K562 (cell line): ENCODE results near the gene RSPH9. TPM values are rescaled to one million over a fixed set of nuclear protein-coding genes. Genes with fewer than 3 reads are reported as not detected.

Source experiments
- ATAC-seq: fragments of 200-7000 bp; cut with Tn5 transposase; 3 replicates; pipeline ENCODE4 v1.9.1; 2020; ENCODE audit warnings: moderate library complexity
- BruUV-seq: library from RNA; stranded (reverse); fragments of 400-500 nt; replicated peaks from 2 replicates; lab custom pipeline; 2021; lab: Mats Ljungman, UMichigan
- CTCF ChIA-PET: fragments of 300-600 bp; formaldehyde crosslinking; extraction: SDS; loops from one replicate; lab custom pipeline; 2021; ENCODE audit warnings: low intra/inter-chr PET ratio; lab: Yijun Ruan, JAX
- POLR2A ChIA-PET: fragments of 300-600, 350-650 bp; sonication (Branson Sonifier 250); formaldehyde crosslinking; extraction: SDS; loops from one replicate; lab custom pipeline; 2021; ENCODE audit warnings: antibody characterized with exemption, inconsistent platforms; lab: Yijun Ruan, JAX
- DNase-seq, 4 experiments: peaks; one replicate each; pipeline versions ENCODE4 v3.0.0 to v3.0.0-alpha.2; 2011 to 2018; ENCODE audit warnings: low spot score in 3 of 4, mixed read lengths in 3 of 4; ENCODE audit errors: extremely low read depth in 1 of 4
- FAIRE-seq: peaks from 2 replicates; lab custom pipeline; 2011; peaks lifted over from hg19 to GRCh38; lab: Jason Lieb, UNC
- H2AFZ ChIP-seq: 2 replicates; pipeline ENCODE4 v1.6.0; 2011; ENCODE audit warnings: low read depth, low read length, control low read depth, inconsistent platforms
- H3K27ac ChIP-seq: fragments of 200-600 bp; 3 replicates; pipeline ENCODE4 v1.8.0; 2011; ENCODE audit warnings: low read depth, mild to moderate bottlenecking, control low read depth, inconsistent platforms, low read length, moderate library complexity, mixed read lengths; ENCODE audit errors: extremely low read depth
- H3K27me3 ChIP-seq, 2 experiments: fragments of 300-600 bp in 1 of 2; 2 replicates in 1 of 2; 3 replicates in 1 of 2; pipeline versions ENCODE4 v1.6.0 to v1.8.0; 2011; ENCODE audit warnings: inconsistent platforms in 2 of 2, low read length in 2 of 2, mild to moderate bottlenecking in 1 of 2, mixed read lengths in 1 of 2, moderate library complexity in 1 of 2; ENCODE audit not compliant: control insufficient read depth in 2 of 2, insufficient read depth in 2 of 2
- H3K36me3 ChIP-seq: fragments of 300-600 bp; 3 replicates; pipeline ENCODE4 v1.8.0; 2011; ENCODE audit warnings: mild to moderate bottlenecking, low read length, inconsistent platforms; ENCODE audit not compliant: control insufficient read depth, insufficient read depth
- H3K4me1 ChIP-seq, 2 experiments: fragments of 200-600 bp in 1 of 2; replicated peaks in 1 of 2; 2 replicates in 1 of 2; 3 replicates in 1 of 2; pipeline versions ENCODE4 v1.5.1 to v1.8.0; 2011; ENCODE audit warnings: inconsistent platforms in 2 of 2, low read length in 2 of 2, mild to moderate bottlenecking in 1 of 2, mixed read lengths in 1 of 2, moderate library complexity in 1 of 2; ENCODE audit not compliant: control insufficient read depth in 2 of 2, insufficient read depth in 2 of 2
- H3K4me2 ChIP-seq: 2 replicates; pipeline ENCODE4 v1.6.1; 2011; ENCODE audit warnings: low read length, control low read depth, inconsistent platforms, mixed read lengths; ENCODE audit not compliant: insufficient read depth
- H3K4me3 ChIP-seq: fragments of 200-600 bp; sonication (generic), shearing (Covaris generic); 2 replicates; pipeline ENCODE4 v1.5.1; 2016; ENCODE audit warnings: control low read depth, inconsistent platforms
- H3K79me2 ChIP-seq: fragments of 200-600 bp; 3 replicates; pipeline ENCODE4 v1.8.0; 2011; ENCODE audit warnings: low read length, inconsistent platforms; ENCODE audit not compliant: control insufficient read depth, insufficient read depth
- H3K9ac ChIP-seq, 2 experiments: 2 replicates each; pipeline versions ENCODE4 v1.6.0 to v1.6.1; 2011; ENCODE audit warnings: low read depth in 2 of 2, low read length in 2 of 2, control low read depth in 1 of 2, inconsistent platforms in 1 of 2, mild to moderate bottlenecking in 1 of 2, mixed read lengths in 1 of 2; ENCODE audit not compliant: insufficient read depth in 1 of 2
- H3K9me1 ChIP-seq: one replicate; pipeline ENCODE4 v1.6.0; 2011; ENCODE audit warnings: inconsistent platforms, mild to moderate bottlenecking, low read length, moderate library complexity; ENCODE audit not compliant: control insufficient read depth, insufficient read depth
- H3K9me3 ChIP-seq: replicated peaks from 2 replicates; pipeline ENCODE4 v1.5.1; 2011; ENCODE audit warnings: low read depth, low read length, inconsistent platforms; ENCODE audit not compliant: control insufficient read depth, insufficient read depth
- H4K20me1 ChIP-seq: replicated peaks from 2 replicates; pipeline ENCODE4 v1.6.1; 2011; ENCODE audit warnings: low read length, inconsistent platforms, mixed read lengths; ENCODE audit not compliant: control insufficient read depth, insufficient read depth
- AFF4 ChIP-seq: sonication (generic); formaldehyde crosslinking; IDR thresholded peaks from 2 replicates; pipeline ENCODE4 v1.8.0; 2023; ENCODE audit warnings: mild to moderate bottlenecking, missing genetic modification reagents
- BRF1 ChIP-seq: IDR thresholded peaks from 3 replicates; pipeline ENCODE4 v1.6.1; 2011; ENCODE audit warnings: borderline replicate concordance, mild to moderate bottlenecking; ENCODE audit not compliant: insufficient read length; ENCODE audit errors: extremely low read depth
- CBFA2T2 ChIP-seq: fragments of 450-650 bp; conservative IDR thresholded peaks from 2 replicates; pipeline ENCODE4 v1.6.1; 2017; ENCODE audit warnings: mild to moderate bottlenecking
- CGGBP1 ChIP-seq: fragments of 250-450 bp; sonication (Bioruptor Pico); IDR thresholded peaks from 2 replicates; pipeline ENCODE4 v1.9.0; 2021; ENCODE audit warnings: mild to moderate bottlenecking
- EHMT2 ChIP-seq: fragments of 450-650 bp; IDR thresholded peaks from 2 replicates; pipeline ENCODE4 v1.6.1; 2018; ENCODE audit warnings: antibody characterized with exemption
- FOSL1 ChIP-seq: fragments of 200-800 bp; sonication (Bioruptor generic); conservative IDR thresholded peaks from 2 replicates; pipeline ENCODE4 v1.6.1; 2016; ENCODE audit warnings: missing genetic modification characterization, missing compliant biosample characterization
- MAFF ChIP-seq: IDR thresholded peaks from 2 replicates; pipeline ENCODE4 v1.6.1; 2012; ENCODE audit warnings: low read length, improper control_type of control experiment
- NELFE ChIP-seq: IDR thresholded peaks from 2 replicates; pipeline ENCODE4 v1.6.1; 2011; ENCODE audit warnings: mild to moderate bottlenecking; ENCODE audit not compliant: insufficient read depth, insufficient read length
- NFIC ChIP-seq: fragments of 450-650 bp; IDR thresholded peaks from 2 replicates; pipeline ENCODE4 v1.6.1; 2017; ENCODE audit warnings: mild to moderate bottlenecking, inconsistent platforms
- RBFOX2 ChIP-seq: fragments of 200-400 bp; formaldehyde crosslinking; IDR thresholded peaks from 2 replicates; pipeline ENCODE4 v1.6.1; 2017; ENCODE audit warnings: low read depth, mild to moderate bottlenecking, low read length, moderate library complexity
- RHOXF2B ChIP-seq: fragments of 250-450 bp; sonication (Bioruptor Pico); conservative IDR thresholded peaks from 2 replicates; pipeline ENCODE4 v1.5.1; 2021
- UBTF ChIP-seq, 2 experiments: IDR thresholded peaks; 2 replicates each; pipeline ENCODE4 v1.6.1; 2012; ENCODE audit warnings: improper control_type of control experiment in 2 of 2, low read depth in 2 of 2, low read length in 2 of 2, borderline replicate concordance in 1 of 2
- YY1 ChIP-seq, 3 experiments: IDR thresholded peaks; 2 replicates each; pipeline ENCODE4 v1.6.1; 2011; ENCODE audit warnings: low read length in 2 of 3, mild to moderate bottlenecking in 2 of 3, moderate library complexity in 2 of 3, borderline replicate concordance in 1 of 3, control low read depth in 1 of 3, low read depth in 1 of 3; ENCODE audit not compliant: insufficient read depth in 3 of 3, insufficient replicate concordance in 2 of 3, control insufficient read depth in 1 of 3, insufficient read length in 1 of 3; ENCODE audit errors: extremely low read depth in 1 of 3
- ZKSCAN8 ChIP-seq: fragments of 200-800 bp; sonication (Bioruptor generic); IDR thresholded peaks from 2 replicates; pipeline ENCODE4 v1.6.1; 2016; ENCODE audit warnings: missing genetic modification characterization, missing compliant biosample characterization
- ZZZ3 ChIP-seq: fragments of 450-650 bp; IDR thresholded peaks from 2 replicates; pipeline ENCODE4 v1.6.1; 2016; ENCODE audit warnings: antibody characterized with exemption, mild to moderate bottlenecking, moderate library complexity
- WGBS: fragments of 100-300 bp; shearing (Covaris generic); methylation state at CpG from one replicate; pipeline ENCODE4 v1.1.6; 2016; ENCODE audit warnings: low coverage, mixed read lengths; ENCODE audit not compliant: insufficient coverage; ENCODE audit errors: missing lambda C conversion rate; 5-methylcytosine and 5-hydroxymethylcytosine counted together
- in situ Hi-C: fragments of 300-500 bp; cut with MboI; formaldehyde crosslinking; loops from 4 replicates; pipeline ENCODE4 v1.15.0; 2018; ENCODE audit warnings: inconsistent platforms, mixed read lengths
- intact Hi-C: fragments of 100-400 bp; cut with micrococcal nuclease; formaldehyde crosslinking; loops from 2 replicates; pipeline ENCODE4 v1.14.2; 2022
- polyA plus RNA-seq, 8 experiments: library from polyadenylated mRNA; depleted of rRNA in 4 of 8; stranded (reverse) in 5 of 8; unstranded in 3 of 8; fragments of >200 nt; fragmentation: Nextera tagmentation in 2 of 8; fragmentation: Illumina TruSeq in 1 of 8; extraction: Ambion mirVana in 2 of 8; extraction: Trizol in 1 of 8; gene quantifications; 2 replicates each; pipeline versions ENCODE4 v1.2.1 to v1.2.3, GENCODE V29; 2011 to 2014; ENCODE audit warnings: inconsistent platforms in 1 of 8, missing spikeins in 1 of 8
- total RNA-seq, 7 experiments: library from RNA; depleted of rRNA in 6 of 7; stranded (reverse); fragments of >200 nt in 6 of 7; fragmentation: Illumina TruSeq in 2 of 7; extraction: Trizol in 2 of 7; gene quantifications; 2 replicates each; pipeline versions ENCODE4 v1.2.1 to v1.2.3, GENCODE V29; 2011 to 2021; ENCODE audit warnings: low replicate concordance in 1 of 7

RSPH9 gene
- total and polyA plus RNA-seq, 9 of the 15 experiments (the other 6 are each of a cell fraction or from before 2014, with no cell fraction given), result 0.05 to 0.60 (median 0.39) TPM; not detected in 6

- BruUV-seq, result no TSS peak
- Histone ChIP-seq H3K9me1 (no peaks in the 10 kb centered on the region), H4K20me1 (no peaks in the 10 kb centered on the region), H3K27ac (no peak overlapping the region; the same call in 2 of the 3 replicates), H3K4me3 (no peak overlapping the region), H3K4me1 (peaks cover 3 to 14% of the 10 kb centered on the region in 2 experiments; a peak in 4 of 5 replicates), H2AFZ (no peak overlapping the region), H3K4me2 (no peak overlapping the region), H3K36me3 (peaks cover 75% of the 10 kb centered on the region), H3K79me2 (no peaks in the 10 kb centered on the region), H3K27me3 (no peaks in the 10 kb centered on the region), H3K9ac (peak overlapping the region; percentile 4 to 64; a peak in 2 of 4 replicates), H3K9me3 (no peaks in the 10 kb centered on the region)
- intact Hi-C loops, result loop anchor here (1.0 to 2.0 kb wide), 3 partner anchors 59 to 470 kb away; no protein-coding TSS in a partner anchor
- peak; percentile 93 for ATAC-seq
- ChIA-PET CTCF (interaction anchor here (1.0 to 2.2 kb wide), 3 partner anchors 59 to 471 kb away, joined by 8 to 9 read pairs (median 8); no protein-coding TSS in a partner anchor), POLR2A (interaction anchor here (0.7 to 6.5 kb wide), 10 partner anchors 9 to 534 kb away, joined by 3 to 53 read pairs (median 3); partner anchors contain the start of genes GTPBP2 and VEGFA)
- FAIRE-seq, result peak; percentile 87
- WGBS, result 0% methylated on average over 5 of the region's 5 CpGs
- DNase-seq, result peak; percentile 72 to 88 (median 74)
- in situ Hi-C loops, result no loop called here
- TF ChIP-seq NFIC (peak; percentile 18; the same call in 1 of the 2 replicates), ZKSCAN8 (CRISPR knock-in tag) (no peak), YY1 (IDR thresholded peaks at IDR 0.05; ENCODE audit: borderline replicate concordance in 1 of 3, control insufficient read depth in 1 of 3, extremely low read depth in 1 of 3, insufficient read depth in 3 of 3, insufficient read length in 1 of 3, insufficient replicate concordance in 2 of 3, low read depth in 1 of 3, low read length in 2 of 3) (no peak), MAFF (no peak; the same call in 1 of the 2 replicates), BRF1 (no peak), NELFE (no peak), ZZZ3 (no peak), AFF4 (0 out of 2 replicates have a peak, but pooled peaks have one; percentile 47), CGGBP1 (CRISPR knock-in tag) (no peak), CBFA2T2 (no peak), UBTF (IDR thresholded peaks at IDR 0.05; ENCODE audit: borderline replicate concordance in 1 of 2, low read depth in 2 of 2, low read length in 2 of 2) (no peak), RHOXF2B (no peak), RBFOX2 (no peak), EHMT2 (no peak), FOSL1 (tag) (peak; percentile 3; the same call in 1 of the 2 replicates)
Measured at GRCh38 chr6:43608310-43608763, 36.5 kb upstream of the RSPH9 start.
